ENCODE measurements around the gene PMEPA1.

GRCh38 chr20:57694481-57694880 is 15.3 kb downstream of the PMEPA1 start:
- TF ChIP-seq CTCF (IDR thresholded peaks at IDR 0.05): no peak
- TF ChIP-seq POLR2A (IDR thresholded peaks at IDR 0.05; ENCODE audit: low read length): no peak
- no peak for TF ChIP-seq PBX3 (IDR thresholded peaks at IDR 0.05)
- no peak for TF ChIP-seq USF2 (IDR thresholded peaks at IDR 0.05)
- no peak for TF ChIP-seq CBX2 (IDR thresholded peaks at IDR 0.05; ENCODE audit: borderline replicate concordance, low read depth)
- no peak for TF ChIP-seq KDM5A (IDR thresholded peaks at IDR 0.05)
- no peak for TF ChIP-seq MAX (IDR thresholded peaks at IDR 0.05)
- TF ChIP-seq NFE2L2 (conservative IDR thresholded peaks at IDR 0.05; ENCODE audit: low read length): no peak
- no peak for TF ChIP-seq MAZ (IDR thresholded peaks at IDR 0.05; ENCODE audit: borderline replicate concordance, low read depth, low read length)
- no peak for TF ChIP-seq MYC (IDR thresholded peaks at IDR 0.05; ENCODE audit: borderline replicate concordance, low read length)
- no peak for TF ChIP-seq ESRRA (IDR thresholded peaks at IDR 0.05; ENCODE audit: borderline replicate concordance, low read length)
- TF ChIP-seq HOXA7 (CRISPR knock-in tag; IDR thresholded peaks at IDR 0.05): no peak

Measured in A549 (cell line).